ENCODE results near the gene S100A4.
"Not testable (repeated sequence)": the region's sequence is repeated elsewhere in the genome, so short reads cannot be mapped to it uniquely, and the experiment has no call there.

S100A4 gene

GRCh38 chr1:153567621-153568366, 22.2 kb upstream of the S100A4 start:
- DNase-seq (ENCODE audit: low read depth, low spot score) = no peak

- DNase-seq (ENCODE audit: low read depth, low spot score) = peak; percentile 86
Observed at GRCh38 chr1:153566414-153567371, 21.1 kb upstream of the S100A4 start.

- no peak for DNase-seq (ENCODE audit: low read depth, low spot score)
Observed at GRCh38 chr1:153565529-153566374, 20.1 kb upstream of the S100A4 start, which contains the start of gene S100A2. Gene S100A2, minus strand, starts transcription at chr1:153565844. Its CDS starts 1,967 bp downstream, at chr1:153563877.

GRCh38 chr1:153563991-153564390, 18.4 kb upstream of the S100A4 start:
- no peak for DNase-seq (ENCODE audit: low read depth, low spot score)

- no peak for DNase-seq (ENCODE audit: low read depth, low spot score)
Observed at GRCh38 chr1:153563483-153563901, 17.9 kb upstream of the S100A4 start.

GRCh38 chr1:153562021-153562420, 16.4 kb upstream of the S100A4 start:
- not testable (repeated sequence) for DNase-seq (ENCODE audit: low read depth, low spot score)

- no peak for DNase-seq (ENCODE audit: low read depth, low spot score)
Observed at GRCh38 chr1:153561466-153561985, 15.9 kb upstream of the S100A4 start.

GRCh38 chr1:153560771-153561465, 15.3 kb upstream of the S100A4 start:
- DNase-seq (ENCODE audit: low read depth, low spot score) = no peak

GRCh38 chr1:153560241-153560640, 14.6 kb upstream of the S100A4 start:
- DNase-seq (ENCODE audit: low read depth, low spot score) = no peak

GRCh38 chr1:153557877-153558276, 12.3 kb upstream of the S100A4 start:
- DNase-seq (ENCODE audit: low read depth, low spot score) = no peak

GRCh38 chr1:153556348-153556747, 10.7 kb upstream of the S100A4 start:
- DNase-seq (ENCODE audit: low read depth, low spot score) = no peak

- DNase-seq (ENCODE audit: low read depth, low spot score) = no peak
Observed at GRCh38 chr1:153553830-153554541, 8.4 kb upstream of the S100A4 start.

GRCh38 chr1:153553096-153553495, 7.5 kb upstream of the S100A4 start:
- DNase-seq (ENCODE audit: low read depth, low spot score) = no peak

- no peak for DNase-seq (ENCODE audit: low read depth, low spot score)
Observed at GRCh38 chr1:153552335-153552734, 6.7 kb upstream of the S100A4 start.

GRCh38 chr1:153550827-153551500, 5.4 kb upstream of the S100A4 start:
- DNase-seq (ENCODE audit: low read depth, low spot score) = no peak

GRCh38 chr1:153550398-153550758, 4.8 kb upstream of the S100A4 start:
- no peak for DNase-seq (ENCODE audit: low read depth, low spot score)

- no peak for DNase-seq (ENCODE audit: low read depth, low spot score)
Observed at GRCh38 chr1:153549741-153550397, 4.3 kb upstream of the S100A4 start.

- no peak for DNase-seq (ENCODE audit: low read depth, low spot score)
Observed at GRCh38 chr1:153548722-153549688, 3.4 kb upstream of the S100A4 start, which contains the start of gene S100A3. Gene S100A3, minus strand, starts transcription at chr1:153549258. Its CDS starts 773 bp downstream, at chr1:153548485.

Measured in iPS DF 19.7 (cell line).